HepG2 (cell line): Measurements from ENCODE around the gene SLC28A3.

Experiments
- ARNT ChIP-seq: fragments of 450-650 bp; IDR thresholded peaks from 2 replicates; pipeline ENCODE4 v1.6.1; 2017
- CEBPB ChIP-seq: IDR thresholded peaks from 2 replicates; pipeline ENCODE4 v1.6.1; 2011; ENCODE audit warnings: low read depth, low read length, improper control_type of control experiment, borderline replicate concordance
- FOSL1 ChIP-seq: sonication (generic); formaldehyde crosslinking; IDR thresholded peaks from 2 replicates; pipeline ENCODE4 v1.9.0; 2021; ENCODE audit warnings: missing genetic modification reagents, borderline replicate concordance
- RAD21 ChIP-seq: fragments of 450-650 bp; formaldehyde crosslinking; IDR thresholded peaks from 2 replicates; pipeline ENCODE4 v1.5.0; 2020; ENCODE audit warnings: mild to moderate bottlenecking
- RAD51 ChIP-seq: fragments of 450-650 bp; IDR thresholded peaks from 2 replicates; pipeline ENCODE4 v1.6.1; 2016; ENCODE audit warnings: borderline replicate concordance
- TBX2 ChIP-seq: sonication (generic); formaldehyde crosslinking; IDR thresholded peaks from 2 replicates; pipeline ENCODE4 v1.5.0; 2020; ENCODE audit warnings: missing genetic modification reagents, mild to moderate bottlenecking, borderline replicate concordance
- ZNF816 ChIP-seq: sonication (generic); formaldehyde crosslinking; IDR thresholded peaks from 2 replicates; pipeline ENCODE4 v1.8.0; 2022; ENCODE audit warnings: missing genetic modification reagents, mild to moderate bottlenecking, borderline replicate concordance
- ZSCAN25 ChIP-seq: sonication (generic); formaldehyde crosslinking; IDR thresholded peaks from 2 replicates; pipeline ENCODE4 v1.8.0; 2022; ENCODE audit warnings: mild to moderate bottlenecking, missing genetic modification reagents
- TF ChIP-seq, protein P1 (sequence below): sonication (generic); formaldehyde crosslinking; IDR thresholded peaks from 2 replicates; pipeline ENCODE4 v1.4.0; 2020; ENCODE audit warnings: missing genetic modification reagents
- TF ChIP-seq, protein P2 (sequence below): sonication (generic); formaldehyde crosslinking; IDR thresholded peaks from 2 replicates; pipeline ENCODE4 v1.5.0; 2020; ENCODE audit warnings: mild to moderate bottlenecking, missing genetic modification reagents, moderate library complexity
- TF ChIP-seq, protein P3 (sequence below): sonication (generic); formaldehyde crosslinking; IDR thresholded peaks from 2 replicates; pipeline ENCODE4 v1.4.0; 2020; ENCODE audit warnings: mild to moderate bottlenecking, missing genetic modification reagents

DNA sequence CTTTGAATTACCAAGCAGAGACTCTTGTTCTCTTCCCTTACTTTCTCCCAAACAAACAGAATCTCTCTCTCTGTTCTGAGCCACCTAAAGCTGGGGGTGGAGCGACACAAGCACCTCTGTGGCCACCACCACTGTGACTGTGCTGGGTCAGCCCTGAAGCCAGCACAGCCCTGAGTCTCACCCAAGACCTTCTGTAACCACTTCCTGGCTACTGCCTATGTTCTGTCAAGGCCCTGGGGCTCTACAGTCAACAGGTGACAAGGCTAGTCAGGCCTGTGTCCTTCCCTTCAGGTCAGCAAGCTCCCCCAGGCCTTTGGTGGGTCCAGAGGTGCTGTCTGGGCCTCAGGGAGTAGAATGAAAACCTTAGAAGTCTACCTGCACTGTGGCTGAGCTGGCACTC lies 26.1 kb upstream of the SLC28A3 start:
- TF ChIP-seq, protein P1, sequence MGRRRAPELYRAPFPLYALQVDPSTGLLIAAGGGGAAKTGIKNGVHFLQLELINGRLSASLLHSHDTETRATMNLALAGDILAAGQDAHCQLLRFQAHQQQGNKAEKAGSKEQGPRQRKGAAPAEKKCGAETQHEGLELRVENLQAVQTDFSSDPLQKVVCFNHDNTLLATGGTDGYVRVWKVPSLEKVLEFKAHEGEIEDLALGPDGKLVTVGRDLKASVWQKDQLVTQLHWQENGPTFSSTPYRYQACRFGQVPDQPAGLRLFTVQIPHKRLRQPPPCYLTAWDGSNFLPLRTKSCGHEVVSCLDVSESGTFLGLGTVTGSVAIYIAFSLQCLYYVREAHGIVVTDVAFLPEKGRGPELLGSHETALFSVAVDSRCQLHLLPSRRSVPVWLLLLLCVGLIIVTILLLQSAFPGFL (CRISPR knock-in tag), result no peak
- TF ChIP-seq RAD51, result no peak
- no peak for TF ChIP-seq RAD21 (CRISPR knock-in tag)
- TF ChIP-seq FOSL1 (CRISPR knock-in tag), result no peak
- TF ChIP-seq, protein P2, sequence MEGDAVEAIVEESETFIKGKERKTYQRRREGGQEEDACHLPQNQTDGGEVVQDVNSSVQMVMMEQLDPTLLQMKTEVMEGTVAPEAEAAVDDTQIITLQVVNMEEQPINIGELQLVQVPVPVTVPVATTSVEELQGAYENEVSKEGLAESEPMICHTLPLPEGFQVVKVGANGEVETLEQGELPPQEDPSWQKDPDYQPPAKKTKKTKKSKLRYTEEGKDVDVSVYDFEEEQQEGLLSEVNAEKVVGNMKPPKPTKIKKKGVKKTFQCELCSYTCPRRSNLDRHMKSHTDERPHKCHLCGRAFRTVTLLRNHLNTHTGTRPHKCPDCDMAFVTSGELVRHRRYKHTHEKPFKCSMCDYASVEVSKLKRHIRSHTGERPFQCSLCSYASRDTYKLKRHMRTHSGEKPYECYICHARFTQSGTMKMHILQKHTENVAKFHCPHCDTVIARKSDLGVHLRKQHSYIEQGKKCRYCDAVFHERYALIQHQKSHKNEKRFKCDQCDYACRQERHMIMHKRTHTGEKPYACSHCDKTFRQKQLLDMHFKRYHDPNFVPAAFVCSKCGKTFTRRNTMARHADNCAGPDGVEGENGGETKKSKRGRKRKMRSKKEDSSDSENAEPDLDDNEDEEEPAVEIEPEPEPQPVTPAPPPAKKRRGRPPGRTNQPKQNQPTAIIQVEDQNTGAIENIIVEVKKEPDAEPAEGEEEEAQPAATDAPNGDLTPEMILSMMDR, result no peak
- TF ChIP-seq ARNT, result no peak
- TF ChIP-seq, protein P3, sequence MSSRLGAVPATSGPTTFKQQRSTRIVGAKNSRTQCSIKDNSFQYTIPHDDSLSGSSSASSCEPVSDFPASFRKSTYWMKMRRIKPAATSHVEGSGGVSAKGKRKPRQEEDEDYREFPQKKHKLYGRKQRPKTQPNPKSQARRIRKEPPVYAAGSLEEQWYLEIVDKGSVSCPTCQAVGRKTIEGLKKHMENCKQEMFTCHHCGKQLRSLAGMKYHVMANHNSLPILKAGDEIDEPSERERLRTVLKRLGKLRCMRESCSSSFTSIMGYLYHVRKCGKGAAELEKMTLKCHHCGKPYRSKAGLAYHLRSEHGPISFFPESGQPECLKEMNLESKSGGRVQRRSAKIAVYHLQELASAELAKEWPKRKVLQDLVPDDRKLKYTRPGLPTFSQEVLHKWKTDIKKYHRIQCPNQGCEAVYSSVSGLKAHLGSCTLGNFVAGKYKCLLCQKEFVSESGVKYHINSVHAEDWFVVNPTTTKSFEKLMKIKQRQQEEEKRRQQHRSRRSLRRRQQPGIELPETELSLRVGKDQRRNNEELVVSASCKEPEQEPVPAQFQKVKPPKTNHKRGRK (CRISPR knock-in tag), result no peak
- no peak for TF ChIP-seq TBX2 (CRISPR knock-in tag)
- TF ChIP-seq ZSCAN25 (CRISPR knock-in tag), result no peak
- no peak for TF ChIP-seq ZNF816
- no peak for TF ChIP-seq CEBPB
